ENCODE measurements around the gene RNASE8.

Gene RNASE8

GRCh38 chr14:21090194-21090939 is 32.7 kb downstream of the RNASE8 start:
- TF ChIP-seq, protein P1, sequence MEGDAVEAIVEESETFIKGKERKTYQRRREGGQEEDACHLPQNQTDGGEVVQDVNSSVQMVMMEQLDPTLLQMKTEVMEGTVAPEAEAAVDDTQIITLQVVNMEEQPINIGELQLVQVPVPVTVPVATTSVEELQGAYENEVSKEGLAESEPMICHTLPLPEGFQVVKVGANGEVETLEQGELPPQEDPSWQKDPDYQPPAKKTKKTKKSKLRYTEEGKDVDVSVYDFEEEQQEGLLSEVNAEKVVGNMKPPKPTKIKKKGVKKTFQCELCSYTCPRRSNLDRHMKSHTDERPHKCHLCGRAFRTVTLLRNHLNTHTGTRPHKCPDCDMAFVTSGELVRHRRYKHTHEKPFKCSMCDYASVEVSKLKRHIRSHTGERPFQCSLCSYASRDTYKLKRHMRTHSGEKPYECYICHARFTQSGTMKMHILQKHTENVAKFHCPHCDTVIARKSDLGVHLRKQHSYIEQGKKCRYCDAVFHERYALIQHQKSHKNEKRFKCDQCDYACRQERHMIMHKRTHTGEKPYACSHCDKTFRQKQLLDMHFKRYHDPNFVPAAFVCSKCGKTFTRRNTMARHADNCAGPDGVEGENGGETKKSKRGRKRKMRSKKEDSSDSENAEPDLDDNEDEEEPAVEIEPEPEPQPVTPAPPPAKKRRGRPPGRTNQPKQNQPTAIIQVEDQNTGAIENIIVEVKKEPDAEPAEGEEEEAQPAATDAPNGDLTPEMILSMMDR (IDR thresholded peaks at IDR 0.05) = peak; percentile 41; the same call in 1 of the 2 replicates

DNA sequence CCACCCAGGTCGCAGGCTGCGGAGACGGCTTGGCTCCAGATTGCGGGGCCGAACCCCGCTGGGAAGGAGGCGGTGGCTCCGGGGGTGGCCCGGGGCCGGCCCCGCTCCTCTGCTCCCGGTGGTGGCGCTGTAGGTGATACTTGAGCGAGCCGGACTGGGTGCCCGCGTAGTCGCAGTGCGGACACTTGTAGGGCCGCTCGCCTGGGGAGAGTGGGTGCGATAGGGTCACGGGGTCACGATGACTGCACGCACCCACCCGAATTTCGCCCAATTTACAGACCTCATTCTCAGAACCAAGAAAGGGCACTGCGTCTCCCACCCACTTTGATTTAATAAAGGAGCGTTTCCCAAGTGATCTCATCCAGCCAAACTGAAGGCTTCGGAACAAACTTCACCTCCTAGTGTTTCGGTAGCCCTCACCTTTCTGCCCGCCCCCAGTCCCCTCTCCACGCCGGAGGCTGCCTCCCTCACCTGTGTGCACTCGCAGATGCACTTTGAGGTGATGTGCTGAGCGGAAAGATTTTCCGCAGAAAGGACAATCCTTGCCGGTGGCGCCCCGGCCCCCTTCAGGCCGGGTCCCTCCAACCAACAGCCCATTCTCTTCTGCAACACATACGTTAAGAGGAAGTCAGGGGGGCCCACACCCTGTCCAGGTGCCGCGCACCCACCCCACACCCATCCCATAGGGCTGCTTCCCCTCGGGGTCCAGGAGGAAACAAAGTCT is 33.5 kb downstream of the RNASE8 start:
- TF ChIP-seq, protein P1 (IDR thresholded peaks at IDR 0.05) = no peak

- TF ChIP-seq, protein P1 (IDR thresholded peaks at IDR 0.05) = no peak
Measured at GRCh38 chr14:21091821-21092272, 34.2 kb downstream of the RNASE8 start.

GRCh38 chr14:21092273-21093011 is 34.8 kb downstream of the RNASE8 start:
- TF ChIP-seq, protein P1 (IDR thresholded peaks at IDR 0.05) = peak; percentile 100

DNA sequence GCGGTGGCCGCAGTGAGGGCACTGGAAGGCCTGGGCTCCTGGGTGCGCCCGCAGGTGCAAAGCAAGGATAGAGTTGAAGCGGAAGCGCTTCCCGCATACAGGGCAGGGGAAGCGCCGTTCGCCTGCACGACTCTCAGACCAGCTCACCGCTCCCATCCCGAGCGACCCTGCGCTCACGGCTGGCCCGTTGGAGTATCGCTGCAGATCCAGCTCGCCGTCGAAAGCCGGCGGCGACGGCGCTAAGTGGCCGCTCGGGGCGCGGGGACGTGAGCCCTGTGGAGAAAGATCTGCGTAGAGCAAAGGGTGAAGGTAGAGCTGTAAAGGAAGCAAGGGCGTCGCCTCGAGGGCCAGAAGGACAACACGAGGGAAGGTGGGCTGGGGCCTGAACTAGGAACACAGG is 35.4 kb downstream of the RNASE8 start:
- TF ChIP-seq, protein P1 (IDR thresholded peaks at IDR 0.05) = no peak

DNA sequence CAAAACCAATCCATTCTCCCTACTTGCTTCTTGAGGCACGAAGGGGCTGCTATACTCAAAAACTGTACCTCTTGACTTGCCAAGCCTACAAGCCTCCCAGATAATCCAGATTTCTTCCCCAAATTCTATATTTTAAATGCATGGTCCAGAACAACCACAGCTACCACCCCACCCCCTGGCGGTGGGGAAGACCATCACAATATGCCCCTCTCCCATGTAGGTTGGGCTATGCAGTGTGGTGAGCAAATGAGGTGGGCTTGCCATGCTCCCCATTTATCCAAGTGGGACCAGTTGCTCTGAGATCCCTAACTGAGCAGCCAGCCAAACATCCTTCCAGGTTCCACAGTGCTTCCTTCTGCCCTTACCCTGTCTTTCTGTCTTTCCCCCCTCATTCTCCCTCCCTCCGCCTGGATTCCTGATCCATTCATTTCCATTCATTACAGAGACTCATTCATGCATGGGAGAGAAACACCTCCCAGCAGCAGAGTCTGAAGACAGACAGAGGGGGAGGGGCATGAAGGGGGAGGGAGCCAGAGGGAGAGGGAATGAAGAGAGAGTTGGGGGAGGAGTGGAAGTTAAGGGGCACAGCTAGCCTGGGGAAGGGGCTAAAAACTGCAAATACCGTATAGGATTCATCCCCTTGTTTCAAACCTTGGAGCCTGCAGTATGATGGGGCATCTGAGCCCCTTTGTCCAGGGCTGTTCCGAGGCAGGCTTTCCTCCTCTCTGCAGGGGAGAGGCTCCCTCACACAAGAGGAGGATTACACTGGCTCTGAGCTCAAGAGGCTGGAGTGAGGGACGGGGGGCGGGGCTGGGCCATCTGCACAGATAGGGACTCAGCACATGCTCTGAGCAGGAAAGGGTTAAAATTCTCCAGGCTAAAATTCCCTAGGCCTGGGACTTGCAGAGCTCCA is 36.4 kb downstream of the RNASE8 start:
- TF ChIP-seq, protein P1 (IDR thresholded peaks at IDR 0.05) = no peak

Data from LNCAP (cell line).